Stimulated activated CD4-positive, alpha-beta T cell treated with anti-CD3 and anti-CD28 coated beads, Interleukin-4, amount 100 ng/mL, for 1 hour (primary cell): Measurements from ENCODE around the gene LCN10.
"Not testable (repeated sequence)": the region's sequence is repeated elsewhere in the genome, so short reads cannot be mapped to it uniquely, and the experiment has no call there.

Source experiments
- DNase-seq: peaks from one replicate; pipeline ENCODE4 v3.0.0-alpha.2; 2020

LCN10 gene

DNA sequence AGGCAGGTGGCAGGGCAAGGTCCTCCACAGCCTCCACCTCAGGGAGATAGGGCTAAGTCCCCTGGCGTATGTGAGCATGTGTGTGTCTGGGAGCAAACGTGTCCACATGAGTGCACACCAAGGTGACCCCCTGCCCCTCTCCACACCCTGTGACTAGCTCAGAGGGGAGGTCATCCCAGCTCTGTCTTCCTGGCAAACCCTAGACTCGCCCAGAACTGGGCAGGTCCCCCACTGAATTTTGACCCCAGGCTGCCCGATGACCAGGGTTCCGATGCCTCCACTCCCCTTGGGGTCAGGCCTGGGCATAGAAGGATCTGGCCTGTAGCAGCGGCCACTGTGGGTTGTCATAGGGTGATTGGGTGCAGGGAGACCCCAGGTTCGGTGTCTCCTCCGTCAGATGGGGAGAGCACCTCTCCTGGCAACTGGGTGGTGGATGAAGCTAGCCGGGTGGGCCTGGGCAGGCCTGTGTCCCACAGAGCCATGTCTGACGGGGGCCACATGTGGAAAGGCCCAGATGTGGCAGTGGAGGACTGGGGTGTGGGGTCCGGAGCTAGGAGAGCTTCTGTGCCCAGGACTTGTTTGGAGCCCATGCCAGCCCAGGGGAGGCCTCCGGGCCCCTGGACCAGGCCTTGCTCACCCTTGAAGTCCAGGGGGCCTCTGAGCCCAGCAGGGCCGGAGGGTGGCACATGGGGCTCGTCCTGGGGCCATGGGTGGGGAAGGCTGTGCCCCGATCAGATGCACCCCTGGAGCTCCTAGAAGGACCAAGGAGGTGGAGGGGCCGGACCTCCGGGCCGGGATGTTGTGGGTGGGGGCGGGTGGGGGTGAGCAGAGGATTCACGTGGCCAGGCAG, 24.2 kb downstream of the LCN10 start:
- DNase-seq, result no peak

DNA sequence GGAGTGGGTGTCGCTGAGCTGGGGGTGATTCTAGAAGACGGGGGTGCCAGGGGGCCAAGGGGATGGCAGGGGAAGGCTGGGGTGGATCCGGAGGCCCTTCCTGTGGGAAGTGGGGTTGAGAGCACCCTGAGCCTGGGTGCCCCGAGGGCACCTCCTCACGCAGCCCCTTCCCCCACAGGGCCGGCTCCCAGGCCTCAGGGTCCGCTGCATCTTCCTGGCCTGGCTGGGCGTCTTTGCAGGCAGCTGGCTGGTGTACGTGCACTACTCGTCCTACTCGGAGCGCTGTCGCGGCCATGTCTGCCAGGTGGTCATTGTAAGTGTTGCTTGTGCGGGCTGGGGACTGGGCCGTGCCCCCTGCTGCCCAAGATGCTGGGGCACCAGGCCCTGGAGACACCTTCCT, 25.3 kb downstream of the LCN10 start:
- no peak for DNase-seq

DNA sequence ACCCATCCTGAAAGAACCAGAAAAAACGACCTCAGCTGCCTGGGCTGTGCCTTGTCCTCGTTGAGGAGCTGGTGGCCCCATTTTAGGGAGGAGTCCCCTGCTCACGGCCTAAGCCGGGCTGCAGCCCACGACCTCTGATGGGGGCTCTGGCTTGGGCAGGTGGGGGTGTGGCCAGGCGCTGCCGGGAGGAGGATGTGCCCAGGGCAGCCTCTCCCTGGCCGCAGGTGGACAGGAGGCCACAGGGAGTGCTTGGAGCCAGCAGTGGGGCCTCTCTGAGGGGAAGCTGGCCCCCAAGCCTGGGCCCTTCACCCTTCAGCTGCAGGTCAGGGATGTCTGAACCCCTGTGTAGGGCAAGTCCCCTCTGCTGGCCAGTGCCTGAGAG, 27.9 kb downstream of the LCN10 start:
- no peak for DNase-seq

DNA sequence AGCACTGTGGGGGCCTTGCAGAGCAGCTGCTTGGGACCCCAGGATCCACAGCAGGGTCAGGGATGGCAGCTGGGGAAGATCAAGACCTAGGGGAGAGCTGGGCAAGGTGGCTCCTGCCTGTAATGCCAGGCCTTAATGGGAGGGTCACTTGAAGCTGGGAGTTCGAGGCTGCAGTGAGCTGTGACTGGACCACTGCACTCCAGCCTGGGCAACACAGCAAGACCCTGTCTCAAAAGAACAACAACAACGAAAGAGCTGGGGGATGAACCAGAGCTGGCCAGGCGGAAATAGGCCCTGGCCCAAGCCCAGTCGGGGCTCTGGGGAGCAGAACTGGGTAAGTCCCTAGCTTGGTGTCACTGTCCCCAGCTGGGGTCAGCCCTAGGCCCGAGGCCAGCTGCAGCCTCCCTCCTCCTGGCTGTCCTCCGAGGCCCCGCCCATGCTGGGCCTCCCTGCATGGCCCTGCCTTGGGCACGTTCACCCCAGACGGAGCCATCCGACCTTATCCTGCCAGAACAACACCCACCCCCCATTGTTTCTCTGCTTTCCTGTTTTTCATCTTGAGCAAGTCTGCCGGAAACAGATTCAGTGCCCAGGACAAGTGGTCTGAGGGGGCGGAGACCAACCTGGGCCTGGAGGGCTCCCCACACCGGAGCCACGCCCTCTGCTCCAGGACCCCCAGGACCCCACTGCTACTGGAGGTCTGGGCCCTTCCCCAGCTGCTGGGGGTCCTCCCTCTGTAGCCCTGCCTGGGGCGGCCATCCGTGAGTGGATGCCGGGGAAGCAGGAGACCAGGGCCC, 28.4 kb downstream of the LCN10 start:
- DNase-seq, result no peak

DNA sequence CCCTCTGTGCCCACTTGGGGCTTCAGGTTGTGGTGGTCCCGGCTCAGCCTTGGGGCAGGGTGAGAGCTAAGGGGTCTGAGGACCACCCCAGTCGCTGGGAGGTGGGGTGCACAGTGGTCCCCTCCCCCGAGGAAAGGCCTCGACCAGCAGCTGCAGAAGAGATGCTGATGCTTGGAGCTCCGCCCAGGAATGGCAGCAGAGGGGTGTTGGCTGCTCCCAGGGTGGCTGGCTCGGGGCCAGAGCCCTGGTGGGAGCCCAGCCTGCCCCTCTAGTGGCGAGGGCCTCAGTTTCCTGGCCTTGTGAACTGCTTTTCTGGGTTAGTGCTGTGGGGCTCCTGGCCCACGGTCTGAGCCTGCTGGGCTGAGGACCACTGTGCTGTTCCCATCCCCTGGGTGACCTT, 29.2 kb downstream of the LCN10 start:
- DNase-seq, result no peak

DNA sequence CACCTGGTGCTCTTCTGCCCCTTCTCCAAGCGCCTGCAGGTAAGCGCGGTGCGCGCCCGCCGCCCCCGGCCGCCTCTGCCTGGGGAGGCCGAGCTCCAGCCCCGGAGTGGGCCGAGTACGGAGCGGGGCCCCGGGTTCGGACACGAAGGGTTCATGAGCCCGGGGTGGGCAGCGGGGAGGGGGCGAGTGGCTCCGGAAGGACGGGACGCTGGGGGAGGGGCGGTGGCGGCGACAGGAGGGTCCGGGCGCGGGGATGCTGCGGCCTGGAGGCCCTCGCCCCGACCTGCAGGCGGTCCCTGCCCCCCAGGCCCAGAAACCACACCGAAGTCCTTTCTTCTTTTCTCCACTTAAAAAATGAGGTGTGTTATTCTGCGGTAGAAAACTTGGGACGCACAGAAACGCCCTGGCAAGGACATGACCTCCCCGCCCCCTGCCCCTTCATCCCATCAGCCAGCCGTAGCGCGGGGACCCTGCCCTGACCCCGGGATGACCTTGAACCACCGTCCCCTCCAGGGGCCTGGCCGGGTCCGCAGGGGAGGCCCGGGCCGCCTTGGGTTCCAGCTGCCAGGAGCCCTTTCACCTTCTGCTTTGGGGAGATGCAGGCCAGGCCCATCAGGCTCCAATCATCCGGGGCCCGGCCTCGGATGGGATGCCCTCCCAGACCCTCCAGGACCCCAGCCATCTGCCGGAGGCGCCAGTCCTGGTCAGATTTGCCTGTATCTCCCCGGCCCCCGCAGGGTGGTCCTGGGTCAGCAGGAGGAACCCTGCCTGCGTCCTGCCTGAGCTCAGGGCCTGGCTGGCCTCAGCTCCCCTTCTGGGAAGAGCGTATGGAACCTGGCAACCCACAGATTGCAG, 29.8 kb downstream of the LCN10 start:
- DNase-seq, result no peak

DNA sequence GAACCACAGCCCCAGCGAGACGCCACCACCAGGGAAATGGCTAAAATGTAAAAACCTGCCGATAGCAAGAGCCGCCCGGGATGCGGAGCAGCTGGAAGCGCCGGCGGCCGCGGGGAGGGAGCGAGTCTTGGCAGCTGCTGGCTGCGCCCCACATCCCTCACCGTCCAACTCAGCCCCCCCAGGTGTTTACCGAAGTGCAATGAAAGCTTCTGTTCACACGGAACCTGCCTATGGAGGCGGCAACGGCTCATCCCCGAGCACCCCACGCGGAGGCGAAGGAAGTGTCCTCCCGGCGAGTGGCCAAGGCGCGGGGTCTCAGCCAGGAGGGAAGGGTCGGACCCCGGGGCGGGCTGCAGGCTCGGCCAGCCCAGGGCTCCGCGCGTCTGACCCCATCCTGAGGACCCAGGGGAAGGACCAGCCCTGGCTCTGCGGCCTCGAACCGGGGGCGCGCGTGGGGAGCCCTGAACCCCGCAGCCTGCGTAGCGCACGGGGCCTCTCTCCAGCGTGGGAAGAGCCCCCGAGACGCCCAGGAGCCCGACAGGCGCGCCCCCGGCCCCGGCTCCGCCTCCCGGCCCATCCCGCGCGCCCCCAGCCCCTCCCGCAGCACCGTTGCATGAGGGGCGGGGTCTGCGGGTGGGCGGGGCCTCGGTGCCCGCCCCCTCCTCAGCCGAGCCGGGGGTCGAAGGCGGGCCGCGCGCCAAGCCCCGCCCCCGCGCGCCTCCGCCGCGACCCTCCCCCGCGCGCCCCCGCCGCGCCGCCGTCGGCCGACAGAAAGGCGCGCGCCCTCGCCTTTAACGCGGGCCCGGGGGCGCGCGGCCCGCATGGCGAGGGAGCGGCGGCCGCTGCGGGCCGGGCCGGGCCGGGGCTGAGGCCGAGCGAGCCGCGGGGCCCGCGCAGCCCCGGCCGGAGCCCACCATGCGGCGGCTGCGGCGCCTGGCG, 30.7 kb downstream of the LCN10 start, which contains the start of gene DIPK1B:
DIPK1B (plus strand) TSS at position 822 of the 939 bp plus-strand sequence; CDS start at position 916, 94 bp downstream.
- DNase-seq, result no peak

DNA sequence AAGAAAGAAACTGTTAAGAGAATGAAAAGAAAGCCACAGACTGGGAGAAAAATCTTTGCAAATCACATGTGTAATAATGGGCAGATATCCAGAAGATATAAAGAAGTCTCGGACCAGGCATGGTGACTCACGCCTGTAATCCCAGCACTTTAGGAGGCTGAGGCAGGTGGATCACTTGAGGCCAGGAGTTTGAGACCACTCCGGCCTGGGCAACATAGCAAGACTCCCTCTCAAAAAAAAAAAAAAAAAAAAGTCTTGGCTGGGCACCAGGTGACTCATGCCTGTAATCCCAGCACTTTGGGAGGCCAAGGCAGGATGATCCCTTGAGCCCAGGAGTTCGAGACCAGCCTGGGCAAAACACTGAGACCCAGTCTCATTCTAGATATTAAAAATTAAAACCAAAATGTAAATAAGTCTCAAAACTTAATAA, 31.5 kb downstream of the LCN10 start:
- not testable (repeated sequence) for DNase-seq

DNA sequence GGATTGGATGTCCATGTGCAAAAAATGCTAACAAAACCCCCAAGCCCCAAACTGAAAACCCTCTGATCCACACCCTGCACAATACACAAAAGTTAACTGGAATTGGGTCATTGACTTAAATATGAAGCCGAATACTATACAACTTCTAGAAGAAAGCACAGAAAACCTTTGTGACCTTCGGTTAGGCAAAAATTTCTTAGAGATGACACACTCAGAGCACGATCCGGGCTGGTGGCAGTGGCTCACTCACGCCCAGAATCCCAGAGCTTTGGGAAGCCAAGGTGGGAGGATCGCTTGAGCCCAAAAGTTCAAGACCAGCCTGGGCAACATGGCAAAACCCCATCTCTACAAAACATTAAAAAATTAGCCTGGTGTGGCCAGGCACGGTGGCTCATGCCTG, 32.2 kb downstream of the LCN10 start:
- no peak for DNase-seq

DNA sequence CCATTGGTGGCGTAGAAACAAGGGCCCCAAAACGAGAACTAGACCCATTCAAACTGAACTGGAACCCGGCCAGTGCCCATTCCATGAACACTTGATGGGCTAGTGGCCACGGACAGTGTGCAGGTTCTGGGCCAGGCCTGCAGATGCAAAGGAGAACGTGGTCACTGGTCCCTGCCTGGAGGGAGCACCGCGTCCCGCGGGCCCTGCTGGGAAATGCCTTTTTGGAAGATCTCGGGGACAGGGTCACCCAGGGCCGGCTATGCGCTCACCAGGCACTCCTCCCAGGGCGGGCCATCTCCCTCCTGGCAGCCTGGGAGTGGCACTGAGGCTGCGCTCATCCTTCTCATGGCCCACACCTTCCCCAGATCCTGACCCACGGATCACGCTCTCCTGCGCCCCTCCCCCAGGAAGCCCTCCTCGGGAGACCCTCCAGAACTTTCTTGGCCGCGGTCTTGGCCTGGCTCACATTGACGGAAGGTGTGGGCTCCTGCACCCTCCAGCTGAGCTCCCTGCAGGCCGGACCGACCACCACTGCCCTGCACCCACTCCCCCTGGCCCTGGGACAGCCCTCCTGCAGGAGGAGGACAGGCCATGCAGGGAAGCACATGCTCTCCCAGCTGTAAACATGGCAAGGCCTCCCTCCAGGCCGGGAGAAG, 33.2 kb downstream of the LCN10 start:
- no peak for DNase-seq

DNA sequence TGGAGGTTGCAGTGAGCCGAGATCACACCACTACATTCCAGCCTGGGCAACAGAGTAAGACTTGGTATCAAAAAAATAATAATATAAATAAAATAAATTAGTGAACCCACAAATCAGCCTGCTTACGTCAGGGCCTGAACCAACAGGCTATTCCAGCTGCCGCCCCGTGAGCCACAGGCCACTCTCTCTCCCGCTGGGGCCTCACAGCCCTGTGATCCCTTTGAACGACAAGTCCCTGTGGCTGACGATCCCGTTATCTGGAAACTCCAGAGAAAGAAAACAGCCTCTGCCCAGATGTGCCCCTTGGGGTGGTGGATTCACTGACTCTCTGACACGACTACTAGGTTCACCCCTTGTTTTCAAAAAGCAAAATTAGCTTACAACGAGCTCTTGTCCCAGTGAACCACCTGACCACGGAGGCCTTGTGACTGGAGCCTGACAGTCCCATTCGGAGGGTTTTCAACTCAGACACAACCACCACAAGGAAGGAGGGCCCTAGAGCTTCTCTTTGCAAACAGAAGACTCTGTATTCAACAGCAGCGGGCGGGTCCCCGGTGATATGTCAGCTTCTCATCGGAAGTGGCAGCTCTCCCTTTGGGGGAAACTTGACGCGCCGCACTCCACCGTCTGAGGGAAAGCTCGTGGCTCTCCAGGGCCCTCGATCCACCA, 34.8 kb downstream of the LCN10 start:
- no peak for DNase-seq

DNA sequence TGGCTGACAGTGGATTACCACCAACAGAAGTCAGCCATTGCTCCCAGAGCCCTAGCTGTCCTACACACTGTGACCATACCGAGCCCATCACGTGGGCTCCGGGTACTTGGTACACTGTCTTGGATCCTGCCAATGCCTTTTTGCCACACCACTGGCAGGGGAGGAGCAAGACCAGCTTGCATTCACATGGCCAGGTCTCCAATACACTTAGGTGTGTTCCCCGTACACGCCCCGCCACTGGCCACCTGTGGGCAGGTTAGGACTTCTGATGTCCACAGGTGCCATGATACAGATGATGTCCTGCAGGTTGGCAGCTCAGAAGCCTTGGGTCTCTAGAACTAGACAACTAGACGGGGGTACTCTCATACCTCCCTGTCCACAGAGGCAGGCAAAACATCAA, 35.7 kb downstream of the LCN10 start:
- no peak for DNase-seq

DNA sequence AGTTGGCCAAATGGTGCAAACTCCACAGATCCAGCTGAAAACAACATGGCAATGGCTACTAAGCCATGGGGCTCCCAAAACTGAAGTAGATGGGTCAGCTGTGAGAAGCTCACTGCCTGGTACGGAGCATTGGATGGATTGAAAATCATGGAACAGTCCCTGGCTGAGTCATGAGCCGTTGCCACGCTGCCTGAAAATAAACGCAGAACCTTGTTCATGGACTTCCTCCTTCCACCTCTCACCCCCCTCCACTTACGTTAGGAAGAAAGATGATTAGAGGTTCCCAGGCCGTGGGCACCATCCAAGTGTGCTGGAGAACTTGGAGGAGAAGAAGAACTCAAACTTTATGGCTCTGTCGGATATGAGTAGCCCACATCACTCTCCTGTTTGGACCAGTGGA, 37.2 kb downstream of the LCN10 start:
- no peak for DNase-seq

DNA sequence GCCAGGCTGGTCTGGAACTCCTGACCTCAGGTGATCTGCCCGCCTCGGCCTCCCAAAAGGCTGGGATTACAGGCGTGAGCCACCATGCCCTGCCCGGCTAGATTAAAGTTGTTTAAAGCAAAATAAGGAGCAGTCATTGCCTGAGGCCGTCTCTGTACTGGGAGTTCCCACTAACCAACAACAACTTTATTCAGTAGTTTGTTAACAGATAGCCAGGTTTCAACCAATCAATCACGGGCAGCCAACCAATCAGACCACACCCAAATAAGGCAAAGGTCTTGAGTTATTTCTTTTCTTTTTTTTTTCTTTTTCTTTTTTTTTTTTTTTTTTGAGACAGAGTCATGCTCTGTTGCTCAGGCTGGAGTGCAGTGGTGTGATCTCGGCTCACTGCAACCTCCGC, 38.0 kb downstream of the LCN10 start:
- DNase-seq, result not testable (repeated sequence)

DNA sequence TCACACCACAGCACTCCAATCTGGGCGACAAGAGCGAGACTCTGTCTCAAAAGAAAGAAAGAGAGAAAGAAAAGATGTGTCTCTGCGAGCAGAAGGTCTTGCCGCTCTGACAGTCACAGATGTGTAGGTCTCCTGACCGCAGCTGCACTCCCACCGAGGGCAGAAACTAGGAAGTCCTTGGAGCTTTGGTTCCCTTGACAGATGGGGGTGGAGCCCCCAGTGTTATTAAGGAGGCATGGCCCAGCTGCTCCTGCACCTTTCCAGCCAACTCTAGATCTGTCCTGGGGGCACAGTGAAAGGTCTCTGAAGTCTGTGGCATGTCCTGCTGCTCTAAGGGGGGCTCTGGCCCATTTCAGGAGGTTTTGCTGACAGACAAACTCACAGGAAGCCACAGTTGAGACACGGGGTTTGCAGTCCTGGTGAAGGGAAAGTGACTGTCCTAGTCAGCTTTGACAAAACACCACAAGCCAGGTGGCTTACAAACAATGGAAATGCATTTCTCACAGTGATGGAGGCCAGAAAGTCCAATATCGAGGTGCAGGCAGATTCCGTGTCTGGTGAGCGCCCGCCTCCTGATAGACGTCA, 39.4 kb downstream of the LCN10 start:
- DNase-seq, result no peak

DNA sequence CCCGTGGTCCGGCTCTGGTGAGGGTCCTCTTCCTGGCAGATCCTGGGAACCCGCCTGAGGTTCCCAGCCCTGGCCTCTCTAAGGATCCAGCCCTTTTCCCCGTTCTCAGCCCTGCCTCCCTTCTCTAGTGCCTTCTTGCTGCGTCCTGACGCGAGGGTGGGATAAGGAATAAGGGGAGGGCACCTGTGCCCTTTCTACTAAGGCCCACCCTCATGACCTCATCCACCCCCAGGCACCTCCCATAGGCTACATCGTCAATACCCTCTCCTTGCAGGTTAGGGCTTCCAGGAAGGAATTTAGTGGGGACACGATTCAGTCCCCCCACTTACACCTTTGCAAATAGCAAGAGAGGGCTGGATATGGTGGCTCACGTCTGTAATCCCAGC, 41.1 kb downstream of the LCN10 start:
- DNase-seq, result no peak

DNA sequence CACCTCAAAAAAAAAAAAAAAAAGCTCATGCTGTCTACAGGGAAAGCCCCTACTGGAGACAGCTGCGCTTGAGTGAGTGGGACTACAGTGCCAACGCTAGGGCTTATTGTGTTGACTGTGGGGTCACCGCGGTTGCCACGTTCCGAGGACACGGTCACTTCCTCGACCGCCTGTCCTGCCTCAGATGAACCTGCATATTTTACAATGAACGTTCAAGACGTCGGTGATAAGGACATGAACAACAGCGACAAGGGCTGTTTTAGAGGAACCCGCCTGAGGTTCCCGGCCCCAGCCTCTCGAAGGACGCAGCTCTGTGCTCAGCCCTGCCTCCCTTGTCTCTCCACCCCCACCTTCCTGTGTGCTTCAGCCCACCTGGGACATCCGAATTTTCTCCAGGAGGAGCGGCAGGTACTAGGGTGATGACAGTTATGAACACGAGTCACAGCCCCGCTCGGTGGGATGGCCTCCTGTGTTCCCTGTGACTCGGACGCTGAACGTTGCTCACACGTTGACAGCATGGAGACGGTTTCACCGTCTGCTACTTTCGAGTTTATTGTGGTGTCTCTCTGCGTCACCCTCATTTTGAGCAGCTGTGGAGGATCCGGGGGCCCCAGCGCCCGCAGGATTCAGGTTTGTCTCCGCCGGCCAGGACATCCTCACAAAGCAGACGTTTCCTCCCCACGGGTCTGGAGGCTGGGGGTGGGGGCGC, 41.6 kb downstream of the LCN10 start:
- DNase-seq, result peak; percentile 69

DNA sequence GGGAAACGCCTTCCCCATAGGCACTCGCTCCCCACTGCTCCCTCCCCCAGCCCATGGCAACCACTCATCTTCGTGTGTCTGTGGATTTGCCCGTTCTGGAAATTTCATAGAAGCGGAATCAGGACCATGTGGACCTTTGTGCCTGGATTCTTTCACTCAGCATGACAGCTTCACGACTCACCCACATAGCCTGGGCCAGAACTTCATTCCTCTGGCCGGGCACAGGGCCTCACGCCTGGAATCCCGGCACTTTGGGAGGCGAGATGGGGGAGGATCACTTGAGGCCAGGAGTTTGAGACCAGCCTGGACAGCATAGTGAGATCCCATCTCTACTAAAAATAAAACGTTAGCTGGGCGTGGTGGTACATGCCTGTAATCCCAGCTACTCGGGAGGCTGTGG, 42.4 kb downstream of the LCN10 start:
- DNase-seq, result no peak

DNA sequence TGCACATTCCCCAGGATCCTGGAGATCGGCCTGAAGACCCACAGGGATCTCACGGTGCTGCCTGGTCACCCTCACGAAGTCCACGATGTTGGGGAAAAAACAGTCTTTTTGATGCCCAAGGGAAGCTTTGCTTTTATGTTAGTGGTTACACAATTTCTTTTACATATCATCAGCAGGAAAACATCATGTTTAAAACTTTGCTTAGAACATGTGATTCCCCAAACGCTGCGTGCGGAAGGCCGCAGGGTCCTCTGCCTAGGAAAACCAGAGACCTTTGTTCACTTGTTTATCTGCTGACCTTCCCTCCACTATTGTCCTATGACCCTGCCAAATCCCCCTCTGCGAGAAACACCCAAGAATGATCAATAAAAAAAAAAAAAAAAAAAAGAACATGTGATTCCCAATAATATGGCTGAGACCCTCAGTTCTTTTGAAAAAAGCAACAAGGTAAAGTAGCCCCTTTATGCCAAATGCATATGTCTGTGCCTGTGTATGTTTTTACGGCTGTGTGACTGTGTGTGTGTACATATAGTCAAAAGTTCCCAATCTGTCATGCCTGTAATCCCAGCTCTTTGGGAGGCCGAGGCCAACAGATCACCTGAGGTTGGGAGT, 44.0 kb downstream of the LCN10 start:
- DNase-seq, result no peak
